Ascending aorta (tissue), 2 donors: ENCODE measurements around the gene KCNQ1. TPM values are rescaled to one million over a fixed set of nuclear protein-coding genes. Genes with fewer than 3 reads are reported as not detected.

Experiments used
- DNase-seq, 2 donors: peaks; one replicate each; pipeline ENCODE4 v3.0.0-alpha.2; 2019; ENCODE audit warnings: low spot score in 2 of 2
- H3K27ac ChIP-seq, 2 donors: fragments of 200-600 bp; sonication (generic); one replicate each; pipeline ENCODE4 v1.5.1; 2016 to 2017; ENCODE audit warnings: mild to moderate bottlenecking in 1 of 2
- H3K27me3 ChIP-seq: fragments of 200-600 bp; sonication (generic); one replicate; pipeline ENCODE4 v1.5.1; 2017
- H3K36me3 ChIP-seq, 2 donors: fragments of 200-600 bp; sonication (generic); one replicate each; pipeline ENCODE4 v1.5.1; 2016
- H3K4me1 ChIP-seq, 2 donors: fragments of 200-600 bp; sonication (generic); one replicate each; pipeline ENCODE4 v1.5.1; 2016 to 2017; ENCODE audit warnings: mild to moderate bottlenecking in 1 of 2
- H3K4me3 ChIP-seq, 2 donors: fragments of 200-600 bp; sonication (generic); one replicate each; pipeline ENCODE4 v1.5.1; 2016 to 2017; ENCODE audit warnings: mild to moderate bottlenecking in 1 of 2
- H3K9me3 ChIP-seq, 2 donors: fragments of 200-600 bp; sonication (generic); one replicate each; pipeline ENCODE4 v1.5.1; 2016
- CTCF ChIP-seq, 3 experiments: fragments of 200-600 bp in 2 of 3; fragments of 450-650 bp in 1 of 3; sonication (generic) in 2 of 3; IDR thresholded peaks; one replicate each; pipeline ENCODE4 v1.5.1; 2016 to 2019; ENCODE audit warnings: antibody characterized with exemption in 3 of 3, mild to moderate bottlenecking in 1 of 3, moderate library complexity in 1 of 3
- intact Hi-C: fragments of 100-400 bp; cut with DNase I; formaldehyde crosslinking; loops from one replicate; pipeline ENCODE4 v1.15.1; 2023
- total RNA-seq: library from RNA; depleted of rRNA; stranded (reverse); fragments of >200 nt; gene quantifications from one replicate; pipeline ENCODE4 v1.1.0, GENCODE V29; 2016

Gene KCNQ1
- total RNA-seq, 1 donor from 2014 or later, result 2.3 TPM

GRCh38 chr11:2588809-2589537 is 144.2 kb downstream of the KCNQ1 start:
- intact Hi-C loops, result no loop called here
- H3K4me1 ChIP-seq, result no peaks in the 10 kb centered on the region
- H3K27me3 ChIP-seq, result no peaks in the 10 kb centered on the region
- no peak overlapping the region for H3K27ac ChIP-seq
- no peak overlapping the region for H3K4me3 ChIP-seq
- DNase-seq, result no peak
- no peaks in the 10 kb centered on the region for H3K36me3 ChIP-seq
- TF ChIP-seq CTCF (IDR thresholded peaks at IDR 0.05), result no peak
- no peaks in the 10 kb centered on the region for H3K9me3 ChIP-seq

- no peak for TF ChIP-seq CTCF (IDR thresholded peaks at IDR 0.05)
- Histone ChIP-seq H3K27ac (no peak overlapping the region), H3K4me1 (no peaks in the 10 kb centered on the region), H3K4me3 (no peak overlapping the region), H3K36me3 (no peaks in the 10 kb centered on the region), H3K9me3 (no peaks in the 10 kb centered on the region), H3K27me3 (no peaks in the 10 kb centered on the region)
- no peak for DNase-seq
- intact Hi-C loops, result no loop called here
These were observed 144.7 kb downstream of the KCNQ1 start for GRCh38 chr11:2589538-2589934.

- Histone ChIP-seq H3K27ac (no peak overlapping the region), H3K36me3 (no peaks in the 10 kb centered on the region), H3K27me3 (no peaks in the 10 kb centered on the region), H3K4me1 (no peaks in the 10 kb centered on the region), H3K4me3 (no peak overlapping the region), H3K9me3 (no peaks in the 10 kb centered on the region)
- intact Hi-C loops, result no loop called here
- DNase-seq, result peak in 1 of 2 donors; percentile 3
- TF ChIP-seq CTCF (IDR thresholded peaks at IDR 0.05), result no peak
These were observed 145.5 kb downstream of the KCNQ1 start for GRCh38 chr11:2590131-2590964.

GRCh38 chr11:2590965-2591754 is 146.4 kb downstream of the KCNQ1 start:
- no peaks in the 10 kb centered on the region for H3K4me1 ChIP-seq
- DNase-seq, result peak; percentile 5 to 56
- H3K27me3 ChIP-seq, result no peaks in the 10 kb centered on the region
- no peak for TF ChIP-seq CTCF (IDR thresholded peaks at IDR 0.05)
- H3K27ac ChIP-seq, result no peak overlapping the region
- no peaks in the 10 kb centered on the region for H3K36me3 ChIP-seq
- no peak overlapping the region for H3K4me3 ChIP-seq
- no peaks in the 10 kb centered on the region for H3K9me3 ChIP-seq
- intact Hi-C loops, result no loop called here

- Histone ChIP-seq H3K9me3 (peaks cover 0 to under 1% of the 10 kb centered on the region in 2 donors), H3K27me3 (no peaks in the 10 kb centered on the region), H3K4me1 (no peaks in the 10 kb centered on the region), H3K27ac (no peak overlapping the region), H3K4me3 (no peak overlapping the region), H3K36me3 (no peaks in the 10 kb centered on the region)
- TF ChIP-seq CTCF (IDR thresholded peaks at IDR 0.05), result no peak
- no peak for DNase-seq
- intact Hi-C loops, result no loop called here
These were observed 147.0 kb downstream of the KCNQ1 start for GRCh38 chr11:2591805-2592204.
